Measurements from ENCODE around the gene SLFN12L. TPM values are rescaled to one million over a fixed set of nuclear protein-coding genes. Genes with fewer than 3 reads are reported as not detected.

SLFN12L gene
- total RNA-seq, 2 donors from 2014 or later: not detected

GRCh38 chr17:35554668-35555067 is 17.2 kb upstream of the SLFN12L start:
- Histone ChIP-seq H3K27ac (ENCODE audit: low read depth, low read length) (no peak overlapping the region), H3K36me3 (ENCODE audit: control insufficient read depth, insufficient read depth, low read length) (no peaks in the 10 kb centered on the region), H3K4me1 (ENCODE audit: control insufficient read depth, insufficient read depth, low read length) (no peaks in the 10 kb centered on the region), H3K9me3 (ENCODE audit: control insufficient read depth, low read length) (no peaks in the 10 kb centered on the region), H3K9ac (ENCODE audit: extremely low read depth, low read length, poor library complexity, severe bottlenecking) (no peak overlapping the region), H3K27me3 (ENCODE audit: control insufficient read depth, insufficient read depth, low read length, poor library complexity, severe bottlenecking) (peaks cover 5% of the 10 kb centered on the region), H3K4me3 (ENCODE audit: low read length) (no peak overlapping the region)
- Mint-ChIP-seq H3K4me3 (no peak overlapping the region), H3K27ac (no peak overlapping the region), H3K27me3 (ENCODE audit: insufficient read depth) (peaks cover 20% of the 10 kb centered on the region), H3K4me1 (peaks cover 1% of the 10 kb centered on the region), H3K9me3 (no peaks in the 10 kb centered on the region), H3K36me3 (ENCODE audit: low read depth) (no peaks in the 10 kb centered on the region)
- 84 to 92% methylated on average over 4 to 5 of the region's 5 CpGs for WGBS, 2 experiments (ENCODE audit: insufficient coverage in 1 of 2, insufficient read length in 1 of 2)
- no peak for DNase-seq
- no peak for TF ChIP-seq CTCF (conservative IDR thresholded peaks at IDR 0.05)

GRCh38 chr17:35553310-35553709 is 15.8 kb upstream of the SLFN12L start:
- Mint-ChIP-seq H3K9me3 (no peaks in the 10 kb centered on the region), H3K27ac (no peak overlapping the region), H3K4me3 (no peak overlapping the region), H3K36me3 (ENCODE audit: low read depth) (no peaks in the 10 kb centered on the region), H3K27me3 (ENCODE audit: insufficient read depth) (peaks cover 21% of the 10 kb centered on the region), H3K4me1 (peaks cover 3% of the 10 kb centered on the region)
- H3K27ac ChIP-seq (ENCODE audit: low read depth, low read length): no peak overlapping the region
- no peaks in the 10 kb centered on the region for H3K36me3 ChIP-seq (ENCODE audit: control insufficient read depth, insufficient read depth, low read length)
- DNase-seq: no peak
- no peak for TF ChIP-seq CTCF (conservative IDR thresholded peaks at IDR 0.05)
- H3K9me3 ChIP-seq (ENCODE audit: control insufficient read depth, low read length): no peaks in the 10 kb centered on the region
- peaks cover 12% of the 10 kb centered on the region for H3K27me3 ChIP-seq (ENCODE audit: control insufficient read depth, insufficient read depth, low read length, poor library complexity, severe bottlenecking)
- no peak overlapping the region for H3K9ac ChIP-seq (ENCODE audit: extremely low read depth, low read length, poor library complexity, severe bottlenecking)
- 83 to 96% methylated on average over 1 to 4 of the region's 4 CpGs for WGBS, 2 experiments (ENCODE audit: insufficient coverage in 1 of 2, insufficient read length in 1 of 2)
- H3K4me3 ChIP-seq (ENCODE audit: low read length): no peak overlapping the region
- no peaks in the 10 kb centered on the region for H3K4me1 ChIP-seq (ENCODE audit: control insufficient read depth, insufficient read depth, low read length)

DNA sequence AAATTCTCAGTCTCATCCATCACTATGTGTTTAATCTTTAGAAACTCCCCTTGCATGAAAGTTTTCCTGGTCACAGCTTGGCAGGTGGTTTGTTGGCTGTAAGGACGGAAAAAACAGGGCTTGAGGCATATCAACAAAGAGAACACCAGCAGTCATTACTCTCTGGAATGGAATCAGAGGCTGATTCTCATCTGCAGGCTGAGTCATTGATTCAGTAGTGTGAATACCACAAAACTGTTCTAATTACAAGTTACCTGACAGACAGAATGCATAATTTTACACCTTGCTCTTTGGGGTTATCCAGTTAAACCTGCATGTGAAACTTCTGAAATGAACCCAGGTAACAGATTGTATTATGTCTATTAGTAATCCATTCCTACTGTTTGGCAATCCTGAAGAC is 11.5 kb upstream of the SLFN12L start:
- no peak overlapping the region for H3K27ac ChIP-seq (ENCODE audit: low read depth, low read length)
- no peaks in the 10 kb centered on the region for H3K9me3 ChIP-seq (ENCODE audit: control insufficient read depth, low read length)
- no peak overlapping the region for H3K4me3 Mint-ChIP-seq
- no peak for DNase-seq
- no peaks in the 10 kb centered on the region for H3K36me3 Mint-ChIP-seq (ENCODE audit: low read depth)
- TF ChIP-seq CTCF (conservative IDR thresholded peaks at IDR 0.05): no peak
- H3K36me3 ChIP-seq (ENCODE audit: control insufficient read depth, insufficient read depth, low read length): no peaks in the 10 kb centered on the region
- H3K9ac ChIP-seq (ENCODE audit: extremely low read depth, low read length, poor library complexity, severe bottlenecking): no peak overlapping the region
- peaks cover 2% of the 10 kb centered on the region for H3K4me1 Mint-ChIP-seq
- H3K4me1 ChIP-seq (ENCODE audit: control insufficient read depth, insufficient read depth, low read length): no peaks in the 10 kb centered on the region
- peaks cover 36% of the 10 kb centered on the region for H3K27me3 Mint-ChIP-seq (ENCODE audit: insufficient read depth)
- WGBS, 2 experiments (ENCODE audit: insufficient coverage in 1 of 2, insufficient read length in 1 of 2): 83 to 100% methylated on average over 1 of the region's 1 CpG
- no peaks in the 10 kb centered on the region for H3K9me3 Mint-ChIP-seq
- peaks cover 32% of the 10 kb centered on the region for H3K27me3 ChIP-seq (ENCODE audit: control insufficient read depth, insufficient read depth, low read length, poor library complexity, severe bottlenecking)
- no peak overlapping the region for H3K27ac Mint-ChIP-seq
- H3K4me3 ChIP-seq (ENCODE audit: low read length): no peak overlapping the region
